Panc1 (cell line): ENCODE results near the gene LIPM.

Experiments
- POLR2AphosphoS5 ChIP-seq: IDR thresholded peaks from 2 replicates; pipeline ENCODE4 v1.6.1; 2012; ENCODE audit warnings: mild to moderate bottlenecking, low read depth, low read length, moderate library complexity
- SIN3A ChIP-seq: IDR thresholded peaks from 2 replicates; pipeline ENCODE4 v1.6.1; 2012; ENCODE audit warnings: low read depth, mild to moderate bottlenecking, low read length, moderate library complexity, borderline replicate concordance; ENCODE audit not compliant: insufficient read depth
- TCF7L2 ChIP-seq: IDR thresholded peaks from 2 replicates; pipeline ENCODE4 v1.6.1; 2011; ENCODE audit warnings: mild to moderate bottlenecking, low read depth, low read length, inconsistent platforms
- TF ChIP-seq, protein P1 (sequence below): fragments of 450-650 bp; IDR thresholded peaks from 2 replicates; pipeline ENCODE4 v1.5.1; 2017; ENCODE audit warnings: mild to moderate bottlenecking
- TF ChIP-seq, protein P2 (sequence below), 2 experiments: IDR thresholded peaks; 2 replicates each; pipeline ENCODE4 v1.6.1; 2011 to 2012; ENCODE audit warnings: low read depth in 2 of 2, control low read depth in 1 of 2, low read length in 1 of 2, mild to moderate bottlenecking in 1 of 2, moderate library complexity in 1 of 2; ENCODE audit not compliant: insufficient read depth in 1 of 2

- TF ChIP-seq, protein P1, sequence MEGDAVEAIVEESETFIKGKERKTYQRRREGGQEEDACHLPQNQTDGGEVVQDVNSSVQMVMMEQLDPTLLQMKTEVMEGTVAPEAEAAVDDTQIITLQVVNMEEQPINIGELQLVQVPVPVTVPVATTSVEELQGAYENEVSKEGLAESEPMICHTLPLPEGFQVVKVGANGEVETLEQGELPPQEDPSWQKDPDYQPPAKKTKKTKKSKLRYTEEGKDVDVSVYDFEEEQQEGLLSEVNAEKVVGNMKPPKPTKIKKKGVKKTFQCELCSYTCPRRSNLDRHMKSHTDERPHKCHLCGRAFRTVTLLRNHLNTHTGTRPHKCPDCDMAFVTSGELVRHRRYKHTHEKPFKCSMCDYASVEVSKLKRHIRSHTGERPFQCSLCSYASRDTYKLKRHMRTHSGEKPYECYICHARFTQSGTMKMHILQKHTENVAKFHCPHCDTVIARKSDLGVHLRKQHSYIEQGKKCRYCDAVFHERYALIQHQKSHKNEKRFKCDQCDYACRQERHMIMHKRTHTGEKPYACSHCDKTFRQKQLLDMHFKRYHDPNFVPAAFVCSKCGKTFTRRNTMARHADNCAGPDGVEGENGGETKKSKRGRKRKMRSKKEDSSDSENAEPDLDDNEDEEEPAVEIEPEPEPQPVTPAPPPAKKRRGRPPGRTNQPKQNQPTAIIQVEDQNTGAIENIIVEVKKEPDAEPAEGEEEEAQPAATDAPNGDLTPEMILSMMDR: no peak
- TF ChIP-seq, protein P2, sequence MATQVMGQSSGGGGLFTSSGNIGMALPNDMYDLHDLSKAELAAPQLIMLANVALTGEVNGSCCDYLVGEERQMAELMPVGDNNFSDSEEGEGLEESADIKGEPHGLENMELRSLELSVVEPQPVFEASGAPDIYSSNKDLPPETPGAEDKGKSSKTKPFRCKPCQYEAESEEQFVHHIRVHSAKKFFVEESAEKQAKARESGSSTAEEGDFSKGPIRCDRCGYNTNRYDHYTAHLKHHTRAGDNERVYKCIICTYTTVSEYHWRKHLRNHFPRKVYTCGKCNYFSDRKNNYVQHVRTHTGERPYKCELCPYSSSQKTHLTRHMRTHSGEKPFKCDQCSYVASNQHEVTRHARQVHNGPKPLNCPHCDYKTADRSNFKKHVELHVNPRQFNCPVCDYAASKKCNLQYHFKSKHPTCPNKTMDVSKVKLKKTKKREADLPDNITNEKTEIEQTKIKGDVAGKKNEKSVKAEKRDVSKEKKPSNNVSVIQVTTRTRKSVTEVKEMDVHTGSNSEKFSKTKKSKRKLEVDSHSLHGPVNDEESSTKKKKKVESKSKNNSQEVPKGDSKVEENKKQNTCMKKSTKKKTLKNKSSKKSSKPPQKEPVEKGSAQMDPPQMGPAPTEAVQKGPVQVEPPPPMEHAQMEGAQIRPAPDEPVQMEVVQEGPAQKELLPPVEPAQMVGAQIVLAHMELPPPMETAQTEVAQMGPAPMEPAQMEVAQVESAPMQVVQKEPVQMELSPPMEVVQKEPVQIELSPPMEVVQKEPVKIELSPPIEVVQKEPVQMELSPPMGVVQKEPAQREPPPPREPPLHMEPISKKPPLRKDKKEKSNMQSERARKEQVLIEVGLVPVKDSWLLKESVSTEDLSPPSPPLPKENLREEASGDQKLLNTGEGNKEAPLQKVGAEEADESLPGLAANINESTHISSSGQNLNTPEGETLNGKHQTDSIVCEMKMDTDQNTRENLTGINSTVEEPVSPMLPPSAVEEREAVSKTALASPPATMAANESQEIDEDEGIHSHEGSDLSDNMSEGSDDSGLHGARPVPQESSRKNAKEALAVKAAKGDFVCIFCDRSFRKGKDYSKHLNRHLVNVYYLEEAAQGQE (IDR thresholded peaks at IDR 0.05; ENCODE audit: insufficient read depth in 1 of 2, low read depth in 2 of 2, low read length in 1 of 2): no peak
- no peak for TF ChIP-seq POLR2AphosphoS5
- TF ChIP-seq SIN3A: no peak
- no peak for TF ChIP-seq TCF7L2
Measured at GRCh38 chr10:88850712-88851111, 48.2 kb downstream of the LIPM start.
